Common myeloid progenitor, CD34-positive (primary cell): ENCODE results near the gene PTER.
A peak's percentile ranks its signal among the peaks of the same experiment; 100 is the strongest.

Experiments
- CTCF ChIA-PET: fragments of 350-600 bp; sonication (Branson Sonifier 250); formaldehyde crosslinking; loops from one replicate; lab custom pipeline; 2021; ENCODE audit warnings: antibody characterized with exemption; lab: Charles Lee
- POLR2A ChIA-PET: fragments of 350-600 bp; sonication (Branson Sonifier 250); formaldehyde crosslinking; loops from one replicate; lab custom pipeline; 2021; ENCODE audit warnings: antibody characterized with exemption; lab: Charles Lee
- DNase-seq, 3 donors: peaks; one replicate each; pipeline versions ENCODE4 v3.0.0 to v3.0.0-alpha.2; 2013
- H3K27ac ChIP-seq, 2 experiments: 1 replicate in 1 of 2; 2 replicates in 1 of 2; pipeline ENCODE4 v1.7.0; 2013; ENCODE audit warnings: inconsistent platforms in 2 of 2, low read length in 2 of 2, mild to moderate bottlenecking in 2 of 2, low read depth in 1 of 2, moderate library complexity in 1 of 2; ENCODE audit not compliant: severe bottlenecking in 2 of 2, insufficient read depth in 1 of 2, poor library complexity in 1 of 2
- H3K27me3 ChIP-seq, 5 experiments: replicated peaks in 2 of 5; 1 replicate in 3 of 5; 2 replicates in 2 of 5; pipeline versions ENCODE4 v1.6.1 to v1.7.0; 2013; ENCODE audit warnings: low read length in 4 of 5, mild to moderate bottlenecking in 2 of 5, moderate library complexity in 2 of 5, inconsistent platforms in 1 of 5; ENCODE audit not compliant: insufficient read depth in 5 of 5, control insufficient read depth in 4 of 5
- H3K36me3 ChIP-seq, 4 experiments: 1 replicate in 2 of 4; 2 replicates in 2 of 4; pipeline versions ENCODE4 v1.6.1 to v1.7.0; 2013; ENCODE audit warnings: low read length in 3 of 4, control low read depth in 1 of 4, mild to moderate bottlenecking in 1 of 4; ENCODE audit not compliant: control insufficient read depth in 4 of 4, insufficient read depth in 4 of 4
- H3K4me1 ChIP-seq, 4 experiments: 1 replicate in 3 of 4; 2 replicates in 1 of 4; pipeline versions ENCODE4 v1.6.1 to v1.7.1; 2013; ENCODE audit warnings: low read length in 3 of 4, mild to moderate bottlenecking in 3 of 4, control low read depth in 1 of 4, inconsistent platforms in 1 of 4, moderate library complexity in 1 of 4; ENCODE audit not compliant: control insufficient read depth in 4 of 4, insufficient read depth in 4 of 4; ENCODE audit errors: control extremely low read depth in 1 of 4
- H3K4me3 ChIP-seq, 7 experiments: 1 replicate in 4 of 7; 2 replicates in 3 of 7; pipeline versions ENCODE4 v1.5.1 to v1.7.0; 2013; ENCODE audit warnings: mild to moderate bottlenecking in 7 of 7, low read length in 6 of 7, moderate library complexity in 6 of 7, inconsistent platforms in 2 of 7, low read depth in 2 of 7, control low read depth in 1 of 7; ENCODE audit not compliant: insufficient read depth in 4 of 7, control insufficient read depth in 1 of 7; ENCODE audit errors: extremely low read depth in 1 of 7
- H3K9me3 ChIP-seq, 5 experiments: 1 replicate in 4 of 5; 2 replicates in 1 of 5; pipeline versions ENCODE4 v1.6.1 to v1.7.1; 2013; ENCODE audit warnings: low read length in 4 of 5, mild to moderate bottlenecking in 2 of 5, inconsistent platforms in 1 of 5, low read depth in 1 of 5, moderate library complexity in 1 of 5; ENCODE audit not compliant: control insufficient read depth in 4 of 5, insufficient read depth in 2 of 5; ENCODE audit errors: control extremely low read depth in 1 of 5
- WGBS: methylation state at CpG from one replicate; pipeline ENCODE4 v1.1.5; 2013; ENCODE audit not compliant: insufficient coverage; 5-methylcytosine and 5-hydroxymethylcytosine counted together

PTER gene

DNA sequence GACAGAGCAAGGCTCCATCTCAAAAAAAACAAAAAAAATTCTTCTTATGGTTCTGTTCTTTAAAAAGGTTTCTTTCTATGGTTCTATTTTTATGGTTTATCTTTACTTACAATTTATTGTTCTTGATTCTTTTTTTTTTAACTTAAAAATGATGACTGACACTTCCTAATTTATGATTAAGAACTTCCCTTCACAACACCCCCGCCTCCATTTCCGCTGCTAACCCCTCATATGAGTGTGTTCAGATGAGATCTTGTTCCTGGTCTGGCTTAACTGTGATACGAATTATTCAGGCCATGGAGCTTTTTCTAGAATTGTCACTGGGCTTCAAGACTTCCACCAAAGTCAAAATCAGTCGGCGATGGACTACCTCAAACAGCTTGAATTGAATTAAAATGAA lies 33.9 kb downstream of the PTER start:
- peaks cover 12 to 35% (median 15%) of the 10 kb centered on the region in 4 experiments for H3K4me1 ChIP-seq
- POLR2A ChIA-PET = no interaction called here
- CTCF ChIA-PET = interaction anchor here (1.8 to 2.0 kb wide), 2 partner anchors 12 to 19 kb away, joined by 5 to 6 read pairs; no protein-coding TSS in a partner anchor
- 0% methylated on average over 1 of the region's 5 CpGs for WGBS
- peak; percentile 85 to 94 (median 91) for DNase-seq
- H3K36me3 ChIP-seq = no peaks in the 10 kb centered on the region
- H3K27ac ChIP-seq = peak overlapping the region in 1 of 2 experiments; percentile 75
- no peaks in the 10 kb centered on the region for H3K27me3 ChIP-seq
- no peaks in the 10 kb centered on the region for H3K9me3 ChIP-seq
- peak overlapping the region in 4 of 7 experiments; percentile 3 to 30 (median 12) for H3K4me3 ChIP-seq

DNA sequence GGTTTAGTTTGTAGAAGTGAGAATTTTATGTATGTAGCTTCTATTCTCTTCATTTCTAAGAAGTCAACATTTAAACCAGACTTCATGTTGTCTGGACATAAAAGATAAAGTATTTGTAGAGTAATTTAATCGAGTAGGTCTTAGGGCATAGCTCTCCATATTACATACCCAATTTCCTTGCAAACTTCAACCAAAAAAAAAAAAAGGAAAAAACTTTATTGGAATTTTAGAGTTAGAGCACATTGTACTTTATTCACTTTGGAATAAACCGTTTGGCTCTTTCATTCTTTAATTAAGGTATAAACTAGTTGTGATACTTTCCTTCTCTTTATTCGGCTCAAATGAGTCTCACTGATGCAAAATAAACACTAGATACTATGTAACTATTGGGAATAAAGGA lies 36.0 kb downstream of the PTER start:
- CTCF ChIA-PET = interaction anchor here (2.0 kb wide), 1 partner anchor 14 kb away, joined by 5 read pairs; no protein-coding TSS in a partner anchor
- Histone ChIP-seq H3K27me3 (no peaks in the 10 kb centered on the region), H3K36me3 (no peaks in the 10 kb centered on the region), H3K4me1 (peaks cover 12 to 31% (median 15%) of the 10 kb centered on the region in 4 experiments), H3K9me3 (no peaks in the 10 kb centered on the region), H3K4me3 (no peak overlapping the region), H3K27ac (no peak overlapping the region)
- no CpG with 5 or more reads among the region's 3 CpGs for WGBS
- DNase-seq = no peak
- POLR2A ChIA-PET = interaction anchor here (0.6 kb wide), 1 partner anchor 52 kb away, joined by 3 read pairs; no protein-coding TSS in a partner anchor

DNA sequence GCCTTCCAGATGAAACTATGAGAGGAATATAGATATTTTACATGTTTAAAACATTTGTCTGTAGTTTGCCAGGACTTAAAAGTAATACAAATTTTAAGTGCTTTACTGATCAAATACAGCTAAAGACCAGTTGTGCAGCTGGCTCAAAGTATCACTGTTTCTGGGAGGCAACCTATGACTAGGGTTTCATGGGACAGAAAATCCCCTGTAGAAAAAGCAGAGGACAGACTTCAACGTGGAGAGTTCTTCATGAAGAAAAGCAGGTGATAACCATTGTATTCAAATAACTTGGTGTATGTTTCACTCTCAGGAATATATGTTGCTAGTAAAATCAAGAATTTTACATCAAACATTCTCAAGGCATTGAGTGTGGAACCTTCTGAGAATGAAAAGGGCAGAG lies 40.9 kb downstream of the PTER start:
- Histone ChIP-seq H3K27me3 (no peaks in the 10 kb centered on the region), H3K4me3 (no peak overlapping the region), H3K27ac (no peak overlapping the region), H3K36me3 (peaks cover 0 to 2% (median 0%) of the 10 kb centered on the region in 4 experiments), H3K4me1 (peaks cover 0 to 2% (median 0%) of the 10 kb centered on the region in 4 experiments), H3K9me3 (no peaks in the 10 kb centered on the region)
- POLR2A ChIA-PET = no interaction called here
- no peak for DNase-seq
- WGBS = no CpG with 5 or more reads among the region's 1 CpG
- CTCF ChIA-PET = interaction anchor here (1.1 to 1.3 kb wide), 2 partner anchors 9 to 38 kb away, joined by 3 to 5 read pairs; no protein-coding TSS in a partner anchor

DNA sequence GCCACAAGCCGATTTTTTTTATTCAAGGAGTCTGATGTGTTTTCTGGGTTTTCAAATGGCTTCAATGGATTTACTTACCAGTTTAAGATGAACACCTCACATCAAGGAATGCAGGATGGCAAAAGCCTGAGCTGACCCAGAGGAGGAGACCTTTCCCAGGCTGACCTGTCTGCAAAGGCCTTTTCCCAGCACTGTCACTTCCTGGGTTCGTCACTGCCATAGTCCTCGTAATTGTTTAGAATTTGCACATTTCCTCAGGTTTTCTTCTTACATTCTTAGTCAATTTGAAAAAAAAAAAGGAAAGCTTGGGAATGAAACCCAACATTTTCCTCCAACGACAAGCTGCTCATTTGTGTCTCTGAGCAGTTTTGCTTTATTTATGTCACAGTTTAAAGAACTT lies 42.0 kb downstream of the PTER start:
- Histone ChIP-seq H3K9me3 (no peaks in the 10 kb centered on the region), H3K27ac (no peak overlapping the region), H3K36me3 (peaks cover 0 to 2% (median 0%) of the 10 kb centered on the region in 4 experiments), H3K4me1 (peaks cover 0 to 2% (median 0%) of the 10 kb centered on the region in 4 experiments), H3K27me3 (no peaks in the 10 kb centered on the region), H3K4me3 (no peak overlapping the region)
- WGBS = 100% methylated on average over 3 of the region's 4 CpGs
- ChIA-PET POLR2A (interaction anchor here (0.6 kb wide), 1 partner anchor 11 kb away, joined by 7 read pairs; no protein-coding TSS in a partner anchor), CTCF (interaction anchor here (0.6 to 0.7 kb wide), 2 partner anchors 24 to 128 kb away, joined by 3 to 4 read pairs; no protein-coding TSS in a partner anchor)
- DNase-seq = no peak

DNA sequence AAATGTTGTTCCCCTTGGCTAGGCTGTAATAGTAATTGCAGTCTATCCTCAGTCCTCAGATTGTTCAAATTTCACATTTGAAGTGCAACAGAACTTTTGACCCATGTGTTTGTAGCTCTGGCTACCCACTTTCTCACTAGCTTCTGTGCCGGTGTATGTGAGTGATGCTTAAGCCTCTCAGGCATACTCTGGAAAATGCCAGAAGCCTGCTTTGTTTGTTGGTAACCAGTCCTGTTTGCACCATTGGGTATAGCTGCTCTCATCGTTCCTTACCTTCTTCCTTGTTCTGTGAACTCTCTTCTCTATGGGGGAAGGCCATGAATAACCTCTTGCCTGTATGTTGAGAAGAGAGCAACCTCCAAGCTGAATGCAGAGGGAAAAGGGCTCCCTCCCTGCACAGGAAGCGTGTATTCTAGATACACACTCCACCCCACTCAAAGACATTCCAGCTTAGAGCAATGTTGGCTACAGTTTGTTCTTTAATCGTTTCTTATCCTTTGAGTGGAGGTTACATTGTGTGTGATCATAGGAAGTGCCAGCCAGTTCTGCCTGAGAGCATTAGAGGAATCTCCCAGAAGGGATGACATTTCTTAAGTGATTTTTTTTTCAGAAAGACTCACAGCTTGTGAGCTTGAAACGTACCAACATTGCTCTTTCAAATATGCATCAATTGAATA lies 44.4 kb downstream of the PTER start:
- H3K27me3 ChIP-seq = no peaks in the 10 kb centered on the region
- POLR2A ChIA-PET = no interaction called here
- H3K27ac ChIP-seq = no peak overlapping the region
- peaks cover 1 to 8% (median 5%) of the 10 kb centered on the region in 4 experiments for H3K36me3 ChIP-seq
- CTCF ChIA-PET = no interaction called here
- DNase-seq = no peak
- H3K4me1 ChIP-seq = peaks cover 0 to 2% (median 0%) of the 10 kb centered on the region in 4 experiments
- H3K4me3 ChIP-seq = no peak overlapping the region
- WGBS = 83% methylated on average over 2 of the region's 5 CpGs
- H3K9me3 ChIP-seq = no peaks in the 10 kb centered on the region

DNA sequence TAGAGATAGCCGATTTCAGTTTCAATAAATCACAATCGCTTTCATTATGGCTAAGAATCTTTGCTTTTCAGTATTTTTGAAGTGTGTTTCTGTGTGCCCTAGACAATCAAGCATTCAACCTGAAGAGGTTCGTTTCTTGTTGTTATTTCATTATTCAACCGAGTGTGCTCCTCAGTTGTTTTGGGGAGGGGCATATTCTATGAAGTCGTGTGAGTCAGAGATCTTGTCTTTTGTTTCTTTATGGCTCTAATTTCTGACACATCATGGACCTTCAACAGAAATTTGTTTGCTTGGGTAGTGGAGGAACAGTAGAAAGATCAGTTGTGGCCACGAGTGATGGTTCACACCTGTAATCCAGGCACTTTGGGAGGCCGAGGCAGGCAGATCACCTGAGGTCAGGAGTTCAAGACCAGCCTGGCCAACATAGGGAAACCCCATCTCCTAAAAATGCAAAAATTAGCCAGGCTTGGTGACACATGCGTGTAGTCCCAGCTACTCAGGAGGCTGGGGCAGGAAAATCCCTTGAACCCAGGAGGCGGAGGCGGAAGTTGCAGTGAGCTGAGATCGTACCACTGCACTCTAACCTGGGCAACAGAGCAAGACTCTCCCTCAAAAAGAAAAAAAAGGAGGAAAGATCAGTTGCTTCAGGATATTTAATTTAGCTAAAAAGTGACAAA lies 46.6 kb downstream of the PTER start:
- Histone ChIP-seq H3K27me3 (no peaks in the 10 kb centered on the region), H3K4me1 (peaks cover 0 to 2% (median 0%) of the 10 kb centered on the region in 4 experiments), H3K4me3 (no peak overlapping the region), H3K36me3 (peaks cover 9 to 24% (median 16%) of the 10 kb centered on the region in 4 experiments), H3K27ac (no peak overlapping the region), H3K9me3 (peaks cover 0 to 1% (median 0%) of the 10 kb centered on the region in 5 experiments)
- POLR2A ChIA-PET = no interaction called here
- 95% methylated on average over 9 of the region's 11 CpGs for WGBS
- DNase-seq = no peak
- CTCF ChIA-PET = no interaction called here
